CD4-positive, alpha-beta T cell (primary cell): ENCODE measurements around the gene UBD. TPM values are rescaled to one million over a fixed set of nuclear protein-coding genes. Genes with fewer than 3 reads are reported as not detected.

Experiments used
- ATAC-seq: fragments of 200-7000 bp; cut with Tn5 transposase; one replicate; pipeline ENCODE4 v1.10.0; 2022; ENCODE audit warnings: mild to moderate bottlenecking; ENCODE audit not compliant: poor library complexity
- CTCF ChIA-PET: fragments of 350-600 bp; sonication (Branson Sonifier 250); formaldehyde crosslinking; loops from one replicate; lab custom pipeline; 2021; ENCODE audit warnings: antibody characterized with exemption, inconsistent platforms; lab: Charles Lee
- POLR2A ChIA-PET: fragments of 350-600 bp; sonication (Branson Sonifier 250); formaldehyde crosslinking; loops from one replicate; lab custom pipeline; 2021; ENCODE audit warnings: antibody characterized with exemption, inconsistent platforms; lab: Charles Lee
- DNase-seq, 14 experiments: peaks; one replicate each; pipeline ENCODE4 v3.0.0-alpha.2; 2013 to 2020; ENCODE audit warnings: mixed read lengths in 2 of 14
- H3K27ac ChIP-seq, 2 donors: one replicate each; pipeline versions ENCODE4 v1.5.1 to v1.7.0; 2013; ENCODE audit warnings: low read length in 2 of 2, low read depth in 1 of 2, mild to moderate bottlenecking in 1 of 2
- H3K27me3 ChIP-seq, 2 experiments: 1 replicate in 1 of 2; 2 replicates in 1 of 2; pipeline versions ENCODE4 v1.6.1 to v1.7.0; 2013; ENCODE audit warnings: low read length in 2 of 2, control low read depth in 1 of 2, mild to moderate bottlenecking in 1 of 2, moderate library complexity in 1 of 2; ENCODE audit not compliant: insufficient read depth in 2 of 2, control insufficient read depth in 1 of 2
- H3K36me3 ChIP-seq: one replicate; pipeline ENCODE4 v1.6.1; 2013; ENCODE audit warnings: low read length, control low read depth; ENCODE audit not compliant: insufficient read depth
- H3K4me1 ChIP-seq: one replicate; pipeline ENCODE4 v1.6.1; 2013; ENCODE audit warnings: low read length, control low read depth; ENCODE audit not compliant: insufficient read depth
- H3K4me3 ChIP-seq: one replicate; pipeline ENCODE4 v1.5.1; 2013; ENCODE audit warnings: mild to moderate bottlenecking, low read length, moderate library complexity
- H3K9me3 ChIP-seq, 2 experiments: 1 replicate in 1 of 2; 2 replicates in 1 of 2; pipeline versions ENCODE4 v1.6.1 to v1.7.0; 2013; ENCODE audit warnings: low read length in 2 of 2, mild to moderate bottlenecking in 2 of 2, control low read depth in 1 of 2, moderate library complexity in 1 of 2; ENCODE audit not compliant: control insufficient read depth in 1 of 2, insufficient read depth in 1 of 2
- H3K27ac Mint-ChIP-seq: one replicate; pipeline ENCODE4 v1.8.0; 2020; ENCODE audit warnings: mixed read lengths
- H3K27me3 Mint-ChIP-seq: one replicate; pipeline ENCODE4 v1.8.0; 2021; ENCODE audit warnings: mixed read lengths
- H3K36me3 Mint-ChIP-seq: one replicate; pipeline ENCODE4 v1.8.0; 2021; ENCODE audit warnings: low read depth, mixed read lengths
- H3K4me1 Mint-ChIP-seq: one replicate; pipeline ENCODE4 v1.8.0; 2021; ENCODE audit warnings: low read depth, mixed read lengths
- H3K4me3 Mint-ChIP-seq: one replicate; pipeline ENCODE4 v1.8.0; 2020; ENCODE audit warnings: mild to moderate bottlenecking, mixed read lengths
- H3K9me3 Mint-ChIP-seq: one replicate; pipeline ENCODE4 v1.8.0; 2020; ENCODE audit warnings: mixed read lengths
- intact Hi-C, 2 experiments: fragments of 100-400 bp; cut with DNase I in 1 of 2; cut with micrococcal nuclease in 1 of 2; formaldehyde crosslinking; loops; one replicate each; pipeline versions ENCODE4 v1.15.1 to v1.9.0; 2023 to 2025; cut with DNase I, micrococcal nuclease
- total RNA-seq, 174 experiments: library from RNA in 2 of 174; stranded (reverse) in 2 of 174; gene quantifications; one replicate each; pipeline ENCODE4 v1.2.3 and lab custom pipeline; 2021 to 2026
- TF ChIP-seq, protein P1 (sequence below): fragments of 200-600 bp; IDR thresholded peaks from one replicate; pipeline ENCODE4 v1.8.0; 2022; ENCODE audit warnings: antibody characterized with exemption, mild to moderate bottlenecking

The UBD gene
- total RNA-seq, 2 experiments from 2014 or later: not detected

DNA sequence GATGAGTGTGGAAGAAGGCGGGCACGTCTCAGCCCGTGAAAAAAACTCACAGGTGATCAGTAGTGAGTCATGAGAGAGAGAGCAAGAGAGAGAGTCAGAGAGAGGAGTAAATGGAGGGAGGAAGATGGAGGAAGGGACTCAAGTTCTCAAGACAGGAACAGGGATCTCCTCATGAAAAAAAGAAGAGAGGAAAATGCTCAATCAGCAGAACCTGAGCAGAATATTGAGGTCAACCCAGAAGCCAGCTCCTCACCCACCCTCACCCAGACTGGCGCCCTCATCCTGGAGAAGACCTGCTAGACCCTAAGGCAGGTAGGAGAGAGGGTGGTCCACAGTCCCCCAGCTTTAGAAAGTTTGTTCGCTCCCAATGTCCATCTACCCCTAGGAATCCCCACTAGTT lies 4.8 kb downstream of the UBD start:
- Histone ChIP-seq H3K4me3 (no peak overlapping the region), H3K9me3 (peaks cover 0 to 12% of the 10 kb centered on the region in 2 experiments), H3K4me1 (peaks cover 16% of the 10 kb centered on the region), H3K36me3 (no peaks in the 10 kb centered on the region), H3K27me3 (peaks cover 32 to 47% of the 10 kb centered on the region in 2 experiments), H3K27ac (no peak overlapping the region)
- H3K9me3 Mint-ChIP-seq: no peaks in the 10 kb centered on the region
- H3K27me3 Mint-ChIP-seq: peaks cover 85% of the 10 kb centered on the region
- ChIA-PET POLR2A (no interaction called here), CTCF (no interaction called here)
- H3K36me3 Mint-ChIP-seq: no peaks in the 10 kb centered on the region
- no peak overlapping the region for H3K27ac Mint-ChIP-seq
- H3K4me3 Mint-ChIP-seq: no peak overlapping the region
- peaks cover 16% of the 10 kb centered on the region for H3K4me1 Mint-ChIP-seq
- no peak for ATAC-seq
- TF ChIP-seq, protein P1, sequence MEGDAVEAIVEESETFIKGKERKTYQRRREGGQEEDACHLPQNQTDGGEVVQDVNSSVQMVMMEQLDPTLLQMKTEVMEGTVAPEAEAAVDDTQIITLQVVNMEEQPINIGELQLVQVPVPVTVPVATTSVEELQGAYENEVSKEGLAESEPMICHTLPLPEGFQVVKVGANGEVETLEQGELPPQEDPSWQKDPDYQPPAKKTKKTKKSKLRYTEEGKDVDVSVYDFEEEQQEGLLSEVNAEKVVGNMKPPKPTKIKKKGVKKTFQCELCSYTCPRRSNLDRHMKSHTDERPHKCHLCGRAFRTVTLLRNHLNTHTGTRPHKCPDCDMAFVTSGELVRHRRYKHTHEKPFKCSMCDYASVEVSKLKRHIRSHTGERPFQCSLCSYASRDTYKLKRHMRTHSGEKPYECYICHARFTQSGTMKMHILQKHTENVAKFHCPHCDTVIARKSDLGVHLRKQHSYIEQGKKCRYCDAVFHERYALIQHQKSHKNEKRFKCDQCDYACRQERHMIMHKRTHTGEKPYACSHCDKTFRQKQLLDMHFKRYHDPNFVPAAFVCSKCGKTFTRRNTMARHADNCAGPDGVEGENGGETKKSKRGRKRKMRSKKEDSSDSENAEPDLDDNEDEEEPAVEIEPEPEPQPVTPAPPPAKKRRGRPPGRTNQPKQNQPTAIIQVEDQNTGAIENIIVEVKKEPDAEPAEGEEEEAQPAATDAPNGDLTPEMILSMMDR: no peak
- DNase-seq: no peak
- intact Hi-C loops: no loop called here

GRCh38 chr6:29553268-29554057 lies 6.1 kb downstream of the UBD start:
- intact Hi-C loops: no loop called here
- Histone ChIP-seq H3K36me3 (no peaks in the 10 kb centered on the region), H3K4me3 (peak overlapping the region; percentile 41), H3K27me3 (peaks cover 32 to 47% of the 10 kb centered on the region in 2 experiments), H3K27ac (no peak overlapping the region), H3K9me3 (peaks cover 0 to 12% of the 10 kb centered on the region in 2 experiments), H3K4me1 (peaks cover 16% of the 10 kb centered on the region)
- ChIA-PET CTCF (no interaction called here), POLR2A (interaction anchor here (1.2 kb wide), 1 partner anchor 96 kb away, joined by 3 read pairs; no protein-coding TSS in a partner anchor)
- Mint-ChIP-seq H3K9me3 (no peaks in the 10 kb centered on the region), H3K27ac (no peak overlapping the region), H3K4me1 (peaks cover 16% of the 10 kb centered on the region), H3K36me3 (no peaks in the 10 kb centered on the region), H3K4me3 (peak overlapping the region; percentile 85), H3K27me3 (peaks cover 84% of the 10 kb centered on the region)
- ATAC-seq: peak; percentile 50
- TF ChIP-seq, protein P1: no peak
- DNase-seq: peak in 8 of 14 experiments; percentile 10 to 43 (median 24)

GRCh38 chr6:29552512-29553051 lies 7.0 kb downstream of the UBD start:
- Mint-ChIP-seq H3K36me3 (no peaks in the 10 kb centered on the region), H3K27ac (no peak overlapping the region), H3K4me3 (peak overlapping the region; percentile 85), H3K4me1 (peaks cover 16% of the 10 kb centered on the region), H3K27me3 (peaks cover 84% of the 10 kb centered on the region), H3K9me3 (no peaks in the 10 kb centered on the region)
- Histone ChIP-seq H3K27me3 (peaks cover 32 to 47% of the 10 kb centered on the region in 2 experiments), H3K4me1 (peaks cover 16% of the 10 kb centered on the region), H3K9me3 (peaks cover 0 to 12% of the 10 kb centered on the region in 2 experiments), H3K36me3 (no peaks in the 10 kb centered on the region), H3K4me3 (peak overlapping the region; percentile 41), H3K27ac (no peak overlapping the region)
- ChIA-PET CTCF (no interaction called here), POLR2A (interaction anchor here (1.2 kb wide), 1 partner anchor 97 kb away, joined by 3 read pairs; no protein-coding TSS in a partner anchor)
- DNase-seq (peak in 4 of 14 experiments; percentile 5 to 80 (median 77)), ATAC-seq (peak; percentile 91)
- TF ChIP-seq, protein P1: no peak
- intact Hi-C loops: no loop called here
